Aorta (tissue), 5 donors: Measurements from ENCODE around the gene HOXB6. TPM values are rescaled to one million over a fixed set of nuclear protein-coding genes. Genes with fewer than 3 reads are reported as not detected.
A peak's percentile ranks its signal among the peaks of the same experiment; 100 is the strongest.

Experiments used
- ATAC-seq: fragments of 200-7000 bp; cut with Tn5 transposase; one replicate; pipeline ENCODE4 v1.9.1; 2022; ENCODE audit warnings: moderate library complexity; ENCODE audit not compliant: low FRiP score
- DNase-seq, 2 donors: peaks; one replicate each; pipeline ENCODE4 v3.0.0-alpha.2; 2020
- H3K27ac ChIP-seq, 2 donors: one replicate each; pipeline ENCODE4 v1.5.1; 2013; ENCODE audit warnings: low read length in 2 of 2, mild to moderate bottlenecking in 2 of 2, moderate library complexity in 2 of 2, control low read depth in 1 of 2, inconsistent platforms in 1 of 2, low read depth in 1 of 2
- H3K27me3 ChIP-seq, 2 donors: one replicate each; pipeline ENCODE4 v1.6.1; 2013; ENCODE audit warnings: control low read depth in 1 of 2, low read length in 1 of 2, mild to moderate bottlenecking in 1 of 2, moderate library complexity in 1 of 2; ENCODE audit not compliant: insufficient read depth in 2 of 2, control insufficient read depth in 1 of 2
- H3K36me3 ChIP-seq, 2 donors: one replicate each; pipeline ENCODE4 v1.6.1; 2013; ENCODE audit warnings: control low read depth in 1 of 2, low read length in 1 of 2, mild to moderate bottlenecking in 1 of 2; ENCODE audit not compliant: insufficient read depth in 2 of 2, control insufficient read depth in 1 of 2
- H3K4me1 ChIP-seq, 2 donors: one replicate each; pipeline ENCODE4 v1.6.1; 2013; ENCODE audit warnings: low read length in 2 of 2, control low read depth in 1 of 2, mild to moderate bottlenecking in 1 of 2, moderate library complexity in 1 of 2; ENCODE audit not compliant: insufficient read depth in 2 of 2, control insufficient read depth in 1 of 2
- H3K4me3 ChIP-seq, 2 donors: one replicate each; pipeline ENCODE4 v1.5.1; 2013; ENCODE audit warnings: low read length in 2 of 2, control low read depth in 1 of 2, mild to moderate bottlenecking in 1 of 2
- H3K9me3 ChIP-seq: one replicate; pipeline ENCODE4 v1.6.1; 2013; ENCODE audit warnings: mild to moderate bottlenecking, low read length; ENCODE audit not compliant: control insufficient read depth
- WGBS, 2 donors: extraction: QIAGEN DNeasy Blood & Tissue Kit; methylation state at CpG; one replicate each; pipeline ENCODE4 v1.1.7; 2013; 5-methylcytosine and 5-hydroxymethylcytosine counted together
- intact Hi-C, 2 donors: fragments of 100-400 bp; cut with DNase I; formaldehyde crosslinking; loops; one replicate each; pipeline versions ENCODE4 v1.14.2 to v1.15.0; 2022
- polyA plus RNA-seq, 2 donors: library from polyadenylated mRNA; stranded (reverse); fragments of 200-250 nt; gene quantifications; one replicate each; pipeline ENCODE4 v1.2.3, GENCODE V29; 2013
- total RNA-seq, 2 donors: library from RNA; stranded (reverse); fragmentation: NEBNext Ultra II Directional; extraction: Animal tissue kit (Norgen Biotek cat#: 25700); gene quantifications; one replicate each; pipeline ENCODE4 v1.2.1, GENCODE V29; 2021
- donor health status: healthy with polysubstance abuse.
- donor health status: Bipolar disorder and iron deficiency.
- donor health status: DM: no; HTN: no; CAD: no.
- donor health status: DM: no; HTN: no; CAD: no.
- donor health status: DM: yes; HTN: yes; CAD: no.

The HOXB6 gene
- total and polyA plus RNA-seq, 4 donors: 3.9 to 16.8 (median 5.0) TPM

GRCh38 chr17:48617471-48618255, 12.9 kb upstream of the HOXB6 start:
- intact Hi-C loops: loop anchor here (5.0 kb wide), 2 partner anchors 265 to 280 kb away; no protein-coding TSS in a partner anchor
- Histone ChIP-seq H3K9me3 (no peaks in the 10 kb centered on the region), H3K4me3 (no peak overlapping the region), H3K4me1 (no peaks in the 10 kb centered on the region), H3K27ac (no peak overlapping the region), H3K36me3 (no peaks in the 10 kb centered on the region), H3K27me3 (no peaks in the 10 kb centered on the region)
- no peak for ATAC-seq
- peak in 1 of 2 donors; percentile 70 for DNase-seq
- WGBS, 2 donors: 12 to 14% methylated on average over 37 to 43 of the region's 43 CpGs

GRCh38 chr17:48616717-48617470, 12.1 kb upstream of the HOXB6 start:
- intact Hi-C loops: loop anchor here (5.0 kb wide), 2 partner anchors 265 to 280 kb away; no protein-coding TSS in a partner anchor
- H3K4me1 ChIP-seq: no peaks in the 10 kb centered on the region
- no peak for DNase-seq
- 53 to 62% methylated on average over 15 of the region's 15 CpGs for WGBS, 2 donors
- H3K4me3 ChIP-seq: no peak overlapping the region
- ATAC-seq: no peak
- H3K36me3 ChIP-seq: no peaks in the 10 kb centered on the region
- no peaks in the 10 kb centered on the region for H3K27me3 ChIP-seq
- H3K27ac ChIP-seq: no peak overlapping the region
- H3K9me3 ChIP-seq: no peaks in the 10 kb centered on the region

GRCh38 chr17:48615963-48616716, 11.4 kb upstream of the HOXB6 start:
- ATAC-seq: no peak
- H3K27ac ChIP-seq: no peak overlapping the region
- no peaks in the 10 kb centered on the region for H3K27me3 ChIP-seq
- H3K4me3 ChIP-seq: no peak overlapping the region
- intact Hi-C loops: loop anchor here (5.0 kb wide), 2 partner anchors 264 to 279 kb away; no protein-coding TSS in a partner anchor
- no peaks in the 10 kb centered on the region for H3K36me3 ChIP-seq
- H3K4me1 ChIP-seq: no peaks in the 10 kb centered on the region
- H3K9me3 ChIP-seq: no peaks in the 10 kb centered on the region
- 58 to 84% methylated on average over 17 of the region's 17 CpGs for WGBS, 2 donors
- DNase-seq: no peak

- ATAC-seq (no peak), DNase-seq (no peak)
- Histone ChIP-seq H3K36me3 (no peaks in the 10 kb centered on the region), H3K4me1 (no peaks in the 10 kb centered on the region), H3K4me3 (no peak within 1 kb of the TSS), H3K9me3 (no peaks in the 10 kb centered on the region), H3K27me3 (no peaks in the 10 kb centered on the region), H3K27ac (no peak within 1 kb of the TSS)
- 42 to 52% methylated on average over 41 of the region's 41 CpGs for WGBS, 2 donors
- intact Hi-C loops: loop anchor here (5.0 kb wide), 2 partner anchors 263 to 278 kb away; no protein-coding TSS in a partner anchor
These were observed 10.5 kb upstream of the HOXB6 start, which contains the start of gene HOXB8 for GRCh38 chr17:48615047-48615962. TSS of gene HOXB8 (minus strand) at chr17:48615292. CDS start at chr17:48614704, 588 bp downstream.

- Histone ChIP-seq H3K9me3 (no peaks in the 10 kb centered on the region), H3K4me1 (no peaks in the 10 kb centered on the region), H3K27ac (no peak overlapping the region), H3K27me3 (no peaks in the 10 kb centered on the region), H3K4me3 (no peak overlapping the region), H3K36me3 (no peaks in the 10 kb centered on the region)
- peak in 1 of 2 donors; percentile 77 for DNase-seq
- WGBS, 2 donors: 26 to 32% methylated on average over 55 of the region's 55 CpGs
- intact Hi-C loops: no loop called here
- no peak for ATAC-seq
These were observed 9.3 kb upstream of the HOXB6 start for GRCh38 chr17:48613862-48614694.

- no peaks in the 10 kb centered on the region for H3K9me3 ChIP-seq
- no peaks in the 10 kb centered on the region for H3K36me3 ChIP-seq
- peak; percentile 27 for ATAC-seq
- DNase-seq: peak in 1 of 2 donors; percentile 81
- H3K4me3 ChIP-seq: peak overlapping the region; percentile 3 to 12
- H3K27me3 ChIP-seq: no peaks in the 10 kb centered on the region
- 3% methylated on average over 63 to 67 of the region's 67 CpGs for WGBS, 2 donors
- H3K27ac ChIP-seq: no peak overlapping the region
- no peaks in the 10 kb centered on the region for H3K4me1 ChIP-seq
- intact Hi-C loops: no loop called here
These were observed 8.3 kb upstream of the HOXB6 start for GRCh38 chr17:48612854-48613691.

GRCh38 chr17:48612456-48612853, 7.7 kb upstream of the HOXB6 start:
- no peaks in the 10 kb centered on the region for H3K36me3 ChIP-seq
- ATAC-seq (no peak), DNase-seq (no peak)
- WGBS, 2 donors: 23 to 32% methylated on average over 15 of the region's 15 CpGs
- H3K27ac ChIP-seq: no peak overlapping the region
- H3K4me1 ChIP-seq: no peaks in the 10 kb centered on the region
- H3K9me3 ChIP-seq: no peaks in the 10 kb centered on the region
- H3K27me3 ChIP-seq: no peaks in the 10 kb centered on the region
- intact Hi-C loops: no loop called here
- H3K4me3 ChIP-seq: no peak overlapping the region
